AG09309 (cell line): ENCODE data around the gene S100A3.
A peak's percentile ranks its signal among the peaks of the same experiment; 100 is the strongest.

ENCODE experiments used
- DNase-seq: peaks from one replicate; pipeline ENCODE4 v3.0.0-alpha.2; 2010; ENCODE audit warnings: low read depth
- H3K4me3 ChIP-seq: 2 replicates; pipeline ENCODE4 v1.5.1; 2011; ENCODE audit warnings: mild to moderate bottlenecking, low read depth, low read length, moderate library complexity; ENCODE audit not compliant: control insufficient read depth
- CTCF ChIP-seq: IDR thresholded peaks from 2 replicates; pipeline ENCODE4 v1.5.1; 2011; ENCODE audit warnings: mild to moderate bottlenecking, low read depth, low read length, inconsistent platforms; ENCODE audit not compliant: insufficient read depth, control insufficient read depth; ENCODE audit errors: missing control alignments

Gene S100A3

GRCh38 chr1:153539395-153540093 is 9.5 kb downstream of the S100A3 start:
- H3K4me3 ChIP-seq, result no peak overlapping the region
- no peak for TF ChIP-seq CTCF
- DNase-seq, result no peak

DNA sequence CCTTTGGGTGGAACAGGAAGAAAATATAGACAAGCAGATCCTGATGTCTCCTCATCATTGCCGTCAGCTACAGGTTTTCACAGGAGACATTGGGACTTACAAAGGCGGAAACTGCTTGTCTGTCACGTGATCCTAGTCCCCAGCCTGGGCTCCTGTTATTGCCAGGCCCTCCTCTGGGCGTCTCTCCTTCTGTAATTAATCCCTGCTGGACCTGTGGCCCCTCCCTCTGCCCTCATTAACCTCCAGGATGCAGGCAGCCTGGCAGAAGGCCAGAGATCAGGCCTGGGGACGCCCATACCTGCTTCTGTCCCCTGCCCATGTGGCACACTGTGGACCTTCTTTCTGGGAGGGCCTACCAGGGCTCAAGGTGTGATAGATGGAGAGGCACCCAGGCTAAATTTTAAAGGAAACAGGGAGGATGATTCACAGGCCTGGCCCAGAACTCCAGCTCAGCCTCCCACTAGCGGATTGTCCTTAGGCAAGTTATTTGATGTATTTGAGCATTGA is 10.7 kb downstream of the S100A3 start:
- no peak overlapping the region for H3K4me3 ChIP-seq
- no peak for TF ChIP-seq CTCF
- no peak for DNase-seq

GRCh38 chr1:153537376-153537730 is 11.7 kb downstream of the S100A3 start:
- no peak for TF ChIP-seq CTCF
- no peak for DNase-seq
- H3K4me3 ChIP-seq, result no peak overlapping the region

- TF ChIP-seq CTCF, result no peak
- no peak overlapping the region; the same call in 1 of the 2 replicates for H3K4me3 ChIP-seq
- no peak for DNase-seq
Observed at GRCh38 chr1:153536671-153537375, 12.2 kb downstream of the S100A3 start.

DNA sequence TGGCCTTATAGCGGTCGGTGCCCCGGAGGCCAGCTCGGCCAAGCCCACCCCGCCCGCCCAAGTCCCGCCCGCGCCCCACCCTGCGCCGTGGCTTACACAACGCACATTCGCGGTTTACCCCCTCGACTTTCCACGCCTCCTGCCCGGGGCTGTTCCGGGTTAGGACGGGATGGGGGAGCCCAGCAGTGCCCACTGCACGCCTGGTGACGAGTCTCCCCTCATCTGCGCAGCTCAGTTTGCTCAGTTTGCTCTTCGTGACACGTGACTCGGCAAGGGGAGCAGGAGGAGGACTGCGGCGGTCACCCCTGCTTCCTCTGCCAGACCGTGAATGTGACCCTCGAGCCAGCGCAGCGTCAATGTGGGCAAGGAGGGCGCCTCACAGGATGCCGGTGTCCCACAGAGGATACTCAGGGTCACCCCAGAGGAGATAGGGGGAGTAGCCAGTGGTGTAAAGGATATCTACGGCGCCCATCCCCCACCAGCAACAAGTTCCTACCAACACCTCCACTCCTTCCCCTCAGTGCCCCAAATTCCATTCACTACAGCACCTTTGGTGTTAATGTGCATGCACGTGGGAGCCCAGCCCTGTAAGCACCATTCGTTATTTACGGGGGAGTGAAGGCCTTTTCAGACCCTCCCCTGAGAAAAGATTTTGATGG is 12.9 kb downstream of the S100A3 start:
- H3K4me3 ChIP-seq, result peak overlapping the region; percentile 71
- peak; percentile 87 for DNase-seq

More for the DNA sequence above, 12.9 kb downstream of the S100A3 start:
- TF ChIP-seq CTCF, result no peak
